GM19328 (cell line): ENCODE results near the gene CYTH1.
"Not testable (repeated sequence)": the region's sequence is repeated elsewhere in the genome, so short reads cannot be mapped to it uniquely, and the experiment has no call there.

Source experiments
- ATAC-seq: cut with Tn5 transposase; IDR thresholded peaks from one replicate; pipeline ENCODE4 v1.9.1; 2021; ENCODE audit warnings: mild to moderate bottlenecking, moderate library complexity; ENCODE audit not compliant: unreplicated experiment

CYTH1 gene

GRCh38 chr17:78764871-78765270 lies 17.2 kb downstream of the CYTH1 start:
- no peak for ATAC-seq

GRCh38 chr17:78763561-78763960 lies 18.5 kb downstream of the CYTH1 start:
- no peak for ATAC-seq

GRCh38 chr17:78761789-78762406 lies 20.2 kb downstream of the CYTH1 start:
- no peak for ATAC-seq

GRCh38 chr17:78759969-78760352 lies 22.1 kb downstream of the CYTH1 start:
- ATAC-seq, result no peak

- ATAC-seq, result no peak
Observed at GRCh38 chr17:78759203-78759968, 22.7 kb downstream of the CYTH1 start.

GRCh38 chr17:78753316-78754250 lies 28.5 kb downstream of the CYTH1 start:
- no peak for ATAC-seq

- no peak for ATAC-seq
Observed at GRCh38 chr17:78751447-78752161, 30.5 kb downstream of the CYTH1 start.

GRCh38 chr17:78751000-78751399 lies 31.1 kb downstream of the CYTH1 start:
- not testable (repeated sequence) for ATAC-seq

GRCh38 chr17:78748730-78749317 lies 33.2 kb downstream of the CYTH1 start:
- no peak for ATAC-seq

GRCh38 chr17:78748048-78748729 lies 33.9 kb downstream of the CYTH1 start:
- no peak for ATAC-seq

- no peak for ATAC-seq
Observed at GRCh38 chr17:78747488-78747887, 34.6 kb downstream of the CYTH1 start.

GRCh38 chr17:78746949-78747269 lies 35.2 kb downstream of the CYTH1 start:
- no peak for ATAC-seq

GRCh38 chr17:78746263-78746948 lies 35.7 kb downstream of the CYTH1 start:
- no peak for ATAC-seq

- ATAC-seq, result no peak
Observed at GRCh38 chr17:78745407-78746088, 36.5 kb downstream of the CYTH1 start.

- no peak for ATAC-seq
Observed at GRCh38 chr17:78742901-78743300, 39.2 kb downstream of the CYTH1 start.

GRCh38 chr17:78741644-78742284 lies 40.3 kb downstream of the CYTH1 start:
- ATAC-seq, result no peak

GRCh38 chr17:78739331-78739931 lies 42.6 kb downstream of the CYTH1 start:
- ATAC-seq, result no peak

- no peak for ATAC-seq
Observed at GRCh38 chr17:78738698-78739097, 43.4 kb downstream of the CYTH1 start.
